HG03354 (cell line): ENCODE measurements around the gene MCF2L2.

Experiments
- ATAC-seq: cut with Tn5 transposase; IDR thresholded peaks from one replicate; pipeline ENCODE4 v1.9.1; 2021; ENCODE audit warnings: mild to moderate bottlenecking; ENCODE audit not compliant: unreplicated experiment, poor library complexity, severe bottlenecking

The MCF2L2 gene

GRCh38 chr3:183339461-183340086 is 88.8 kb downstream of the MCF2L2 start:
- ATAC-seq: no peak

- ATAC-seq: no peak
Observed at GRCh38 chr3:183338520-183338919, 89.9 kb downstream of the MCF2L2 start.

- ATAC-seq: no peak
Observed at GRCh38 chr3:183332487-183332886, 95.9 kb downstream of the MCF2L2 start.

GRCh38 chr3:183331498-183331897 is 96.9 kb downstream of the MCF2L2 start:
- ATAC-seq: no peak

- ATAC-seq: no peak
Observed at GRCh38 chr3:183330881-183331280, 97.5 kb downstream of the MCF2L2 start.

- no peak for ATAC-seq
Observed at GRCh38 chr3:183329543-183329942, 98.9 kb downstream of the MCF2L2 start.

GRCh38 chr3:183328823-183329222 is 99.6 kb downstream of the MCF2L2 start:
- ATAC-seq: no peak

GRCh38 chr3:183328164-183328563 is 100.3 kb downstream of the MCF2L2 start:
- no peak for ATAC-seq

GRCh38 chr3:183327343-183327742 is 101.1 kb downstream of the MCF2L2 start:
- ATAC-seq: no peak

GRCh38 chr3:183324083-183324482 is 104.3 kb downstream of the MCF2L2 start:
- ATAC-seq: no peak

GRCh38 chr3:183319371-183319770 is 109.0 kb downstream of the MCF2L2 start:
- ATAC-seq: no peak

GRCh38 chr3:183318877-183319276 is 109.5 kb downstream of the MCF2L2 start:
- ATAC-seq: no peak

- ATAC-seq: no peak
Observed at GRCh38 chr3:183317886-183318865, 110.2 kb downstream of the MCF2L2 start.

- ATAC-seq: no peak
Observed at GRCh38 chr3:183317271-183317670, 111.1 kb downstream of the MCF2L2 start.

GRCh38 chr3:183315739-183316138 is 112.7 kb downstream of the MCF2L2 start:
- no peak for ATAC-seq

- ATAC-seq: no peak
Observed at GRCh38 chr3:183313764-183314163, 114.7 kb downstream of the MCF2L2 start.

- no peak for ATAC-seq
Observed at GRCh38 chr3:183313351-183313750, 115.1 kb downstream of the MCF2L2 start.

GRCh38 chr3:183312433-183312832 is 116.0 kb downstream of the MCF2L2 start:
- ATAC-seq: no peak

GRCh38 chr3:183310936-183311335 is 117.5 kb downstream of the MCF2L2 start:
- no peak for ATAC-seq

GRCh38 chr3:183309276-183309675 is 119.1 kb downstream of the MCF2L2 start:
- no peak for ATAC-seq

GRCh38 chr3:183308751-183309150 is 119.7 kb downstream of the MCF2L2 start:
- ATAC-seq: no peak
